GM20000 (cell line): ENCODE results near the gene DENND5B.

ENCODE experiments used
- DNase-seq: peaks from one replicate; pipeline ENCODE4 v3.0.0; 2012; ENCODE audit warnings: low spot score
- TF ChIP-seq, protein P1 (sequence below): IDR thresholded peaks from 2 replicates; pipeline ENCODE4 v1.5.1; 2012; ENCODE audit warnings: mild to moderate bottlenecking, control low read depth; ENCODE audit errors: extremely low read depth, missing control alignments

DENND5B gene

DNA sequence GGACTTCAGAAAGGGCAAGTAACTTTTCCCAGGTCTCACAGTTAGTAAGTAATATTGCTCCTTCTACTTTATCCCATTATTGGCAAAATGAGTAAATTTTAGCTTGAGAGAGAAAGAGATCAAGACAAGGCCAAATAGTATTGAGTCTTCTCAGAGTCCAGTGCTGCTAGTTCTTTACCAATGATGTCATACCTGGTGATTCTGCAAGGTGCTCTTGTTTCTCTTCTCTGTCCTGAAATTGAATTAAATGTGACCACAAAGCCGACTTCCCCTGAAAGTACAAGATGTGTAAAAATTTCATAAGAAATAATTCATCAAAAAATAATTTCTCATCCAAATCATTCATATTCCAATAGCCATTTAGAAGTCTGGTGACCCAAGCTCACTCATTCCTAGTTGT, 167.5 kb downstream of the DENND5B start:
- no peak for DNase-seq
- TF ChIP-seq, protein P1, sequence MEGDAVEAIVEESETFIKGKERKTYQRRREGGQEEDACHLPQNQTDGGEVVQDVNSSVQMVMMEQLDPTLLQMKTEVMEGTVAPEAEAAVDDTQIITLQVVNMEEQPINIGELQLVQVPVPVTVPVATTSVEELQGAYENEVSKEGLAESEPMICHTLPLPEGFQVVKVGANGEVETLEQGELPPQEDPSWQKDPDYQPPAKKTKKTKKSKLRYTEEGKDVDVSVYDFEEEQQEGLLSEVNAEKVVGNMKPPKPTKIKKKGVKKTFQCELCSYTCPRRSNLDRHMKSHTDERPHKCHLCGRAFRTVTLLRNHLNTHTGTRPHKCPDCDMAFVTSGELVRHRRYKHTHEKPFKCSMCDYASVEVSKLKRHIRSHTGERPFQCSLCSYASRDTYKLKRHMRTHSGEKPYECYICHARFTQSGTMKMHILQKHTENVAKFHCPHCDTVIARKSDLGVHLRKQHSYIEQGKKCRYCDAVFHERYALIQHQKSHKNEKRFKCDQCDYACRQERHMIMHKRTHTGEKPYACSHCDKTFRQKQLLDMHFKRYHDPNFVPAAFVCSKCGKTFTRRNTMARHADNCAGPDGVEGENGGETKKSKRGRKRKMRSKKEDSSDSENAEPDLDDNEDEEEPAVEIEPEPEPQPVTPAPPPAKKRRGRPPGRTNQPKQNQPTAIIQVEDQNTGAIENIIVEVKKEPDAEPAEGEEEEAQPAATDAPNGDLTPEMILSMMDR: no peak

DNA sequence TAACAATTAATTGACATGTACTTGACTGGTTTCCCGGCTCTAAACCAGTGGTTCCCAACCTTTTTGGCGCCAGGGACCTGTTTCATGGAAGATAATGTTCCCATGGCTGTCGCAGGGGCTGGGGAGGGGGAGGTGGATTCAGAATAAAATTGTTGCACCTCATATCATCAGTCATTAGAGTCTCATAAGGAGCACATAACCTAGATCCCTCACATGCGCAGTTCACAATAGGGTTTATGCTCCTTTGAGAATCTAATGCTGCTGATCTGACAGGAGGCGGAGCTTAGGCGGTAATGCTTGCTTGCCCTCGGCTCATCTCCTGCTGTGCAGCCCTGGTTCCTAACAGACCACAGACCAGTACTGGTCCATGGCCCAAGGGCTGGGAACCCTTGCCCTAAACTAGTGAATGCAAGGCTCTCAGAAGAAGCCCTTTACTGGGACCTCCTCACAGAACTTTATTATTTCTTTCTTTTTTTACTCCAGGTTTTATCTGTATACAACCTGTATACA, 178.6 kb downstream of the DENND5B start:
- DNase-seq: no peak
- TF ChIP-seq, protein P1: no peak

DNA sequence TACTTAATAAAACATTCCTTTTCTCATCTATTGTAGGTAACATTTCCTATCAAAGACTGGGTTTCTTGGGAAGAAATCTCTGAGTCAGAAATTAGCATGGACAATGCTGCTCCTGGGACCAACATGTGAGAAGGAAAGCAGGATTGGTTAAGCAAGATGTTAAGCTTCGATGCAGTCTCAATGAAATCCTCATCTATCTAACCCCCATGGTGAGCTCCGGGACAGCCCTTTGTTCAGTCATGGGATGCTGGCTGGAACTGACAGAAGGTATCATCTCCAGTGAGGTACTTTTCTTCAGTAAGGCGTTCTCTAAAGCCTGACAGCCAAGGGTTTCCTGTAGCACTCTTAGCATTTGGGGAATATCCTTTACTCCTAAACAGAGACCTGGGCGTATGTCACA, 182.2 kb downstream of the DENND5B start:
- DNase-seq: no peak
- TF ChIP-seq, protein P1: no peak

- peak; percentile 13 for DNase-seq
- TF ChIP-seq, protein P1: no peak
These were observed 183.4 kb downstream of the DENND5B start for GRCh38 chr12:31407562-31407961.

- DNase-seq: peak; percentile 54
- TF ChIP-seq, protein P1: no peak
These were observed 184.6 kb downstream of the DENND5B start for GRCh38 chr12:31406345-31406744.

GRCh38 chr12:31405021-31405420, 185.9 kb downstream of the DENND5B start:
- no peak for DNase-seq
- TF ChIP-seq, protein P1: no peak

DNA sequence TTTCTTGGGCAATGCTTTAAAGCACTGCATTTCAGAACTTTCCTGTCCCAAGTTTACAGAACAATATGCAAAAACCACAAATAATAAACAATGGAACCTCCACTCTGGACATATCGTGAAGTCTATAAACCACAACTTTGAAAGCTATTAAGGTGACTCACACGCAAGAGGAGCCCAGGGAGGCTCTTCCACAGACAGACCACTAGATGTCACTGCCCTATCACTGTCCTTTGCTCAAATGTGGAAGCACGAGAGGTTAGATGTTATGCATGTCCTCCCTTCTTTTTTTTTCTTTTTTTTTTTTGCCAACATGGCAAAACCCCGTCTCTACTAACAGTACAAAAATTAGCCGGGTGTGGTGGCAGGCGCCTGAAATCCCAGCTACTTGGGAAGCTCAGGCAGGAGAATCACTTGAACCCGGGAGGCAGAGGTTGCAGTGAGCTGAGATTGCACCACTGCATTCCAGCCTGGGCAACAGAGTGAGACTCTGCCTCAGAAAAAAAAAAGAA, 187.8 kb downstream of the DENND5B start:
- TF ChIP-seq, protein P1: peak; percentile 86
- peak; percentile 69 for DNase-seq
